Measurements from ENCODE around the gene FGF12. TPM values are rescaled to one million over a fixed set of nuclear protein-coding genes. Genes with fewer than 3 reads are reported as not detected.

FGF12 gene
- total RNA-seq, 4 donors from 2014 or later, result 0.54 to 6.3 (median 3.9) TPM

GRCh38 chr3:192181151-192181550 is 546.2 kb downstream of the FGF12 start:
- H3K4me1 ChIP-seq, result no peaks in the 10 kb centered on the region
- H3K27me3 ChIP-seq, result no peaks in the 10 kb centered on the region
- TF ChIP-seq, protein P1, sequence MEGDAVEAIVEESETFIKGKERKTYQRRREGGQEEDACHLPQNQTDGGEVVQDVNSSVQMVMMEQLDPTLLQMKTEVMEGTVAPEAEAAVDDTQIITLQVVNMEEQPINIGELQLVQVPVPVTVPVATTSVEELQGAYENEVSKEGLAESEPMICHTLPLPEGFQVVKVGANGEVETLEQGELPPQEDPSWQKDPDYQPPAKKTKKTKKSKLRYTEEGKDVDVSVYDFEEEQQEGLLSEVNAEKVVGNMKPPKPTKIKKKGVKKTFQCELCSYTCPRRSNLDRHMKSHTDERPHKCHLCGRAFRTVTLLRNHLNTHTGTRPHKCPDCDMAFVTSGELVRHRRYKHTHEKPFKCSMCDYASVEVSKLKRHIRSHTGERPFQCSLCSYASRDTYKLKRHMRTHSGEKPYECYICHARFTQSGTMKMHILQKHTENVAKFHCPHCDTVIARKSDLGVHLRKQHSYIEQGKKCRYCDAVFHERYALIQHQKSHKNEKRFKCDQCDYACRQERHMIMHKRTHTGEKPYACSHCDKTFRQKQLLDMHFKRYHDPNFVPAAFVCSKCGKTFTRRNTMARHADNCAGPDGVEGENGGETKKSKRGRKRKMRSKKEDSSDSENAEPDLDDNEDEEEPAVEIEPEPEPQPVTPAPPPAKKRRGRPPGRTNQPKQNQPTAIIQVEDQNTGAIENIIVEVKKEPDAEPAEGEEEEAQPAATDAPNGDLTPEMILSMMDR (IDR thresholded peaks at IDR 0.05), result no peak
- TF ChIP-seq POLR2A (IDR thresholded peaks at IDR 0.05), result no peak
- no peak overlapping the region for H3K4me3 ChIP-seq (replicated peaks in 1 of 3)
- no peaks in the 10 kb centered on the region for H3K9me3 ChIP-seq
- intact Hi-C loops (cut with DNase I), result loop anchor here (10.0 kb wide), 1 partner anchor 244 kb away; no protein-coding TSS in a partner anchor
- H3K27ac ChIP-seq, result no peak overlapping the region
- 94 to 100% methylated on average over 4 of the region's 4 CpGs for WGBS, 2 donors
- no peaks in the 10 kb centered on the region for H3K36me3 ChIP-seq
- DNase-seq, result no peak

GRCh38 chr3:192177383-192177782 is 550.0 kb downstream of the FGF12 start:
- TF ChIP-seq, protein P1 (IDR thresholded peaks at IDR 0.05), result no peak
- no peak for TF ChIP-seq POLR2A (IDR thresholded peaks at IDR 0.05)
- H3K27ac ChIP-seq, result no peak overlapping the region
- no peak overlapping the region for H3K4me3 ChIP-seq (replicated peaks in 1 of 3)
- H3K9me3 ChIP-seq, result no peaks in the 10 kb centered on the region
- WGBS, 2 donors, result 85 to 90% methylated on average over 3 of the region's 3 CpGs
- H3K4me1 ChIP-seq, result no peaks in the 10 kb centered on the region
- H3K27me3 ChIP-seq, result no peaks in the 10 kb centered on the region
- no peaks in the 10 kb centered on the region for H3K36me3 ChIP-seq
- no peak for DNase-seq
- intact Hi-C loops (cut with DNase I), result no loop called here

GRCh38 chr3:192174283-192174682 is 553.1 kb downstream of the FGF12 start:
- no peak for DNase-seq

DNA sequence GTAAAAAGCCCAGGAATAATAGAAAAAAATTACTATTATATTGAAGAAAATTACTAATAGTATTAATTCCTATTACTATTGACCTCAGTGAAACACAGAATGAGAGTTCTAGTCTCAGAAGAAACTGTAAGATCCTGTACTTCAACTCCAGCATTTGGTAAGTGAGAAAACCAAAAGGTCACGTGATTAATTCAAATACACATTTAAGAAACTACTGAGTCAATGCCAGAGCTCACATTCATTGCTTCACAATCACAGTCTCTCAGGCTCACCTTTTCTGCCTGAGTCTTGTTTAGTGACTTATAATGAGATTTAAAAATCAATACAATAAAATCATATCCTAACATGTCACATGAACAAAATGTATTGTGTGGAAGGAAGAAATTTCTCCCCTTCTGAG is 556.1 kb downstream of the FGF12 start:
- Histone ChIP-seq H3K36me3 (no peaks in the 10 kb centered on the region), H3K27me3 (no peaks in the 10 kb centered on the region), H3K27ac (no peak overlapping the region), H3K4me1 (no peaks in the 10 kb centered on the region), H3K4me3 (replicated peaks in 1 of 3) (no peak overlapping the region), H3K9me3 (no peaks in the 10 kb centered on the region)
- WGBS, 2 donors, result 44 to 78% methylated on average over 1 of the region's 1 CpG
- TF ChIP-seq, protein P1 (IDR thresholded peaks at IDR 0.05), result no peak
- no peak for TF ChIP-seq POLR2A (IDR thresholded peaks at IDR 0.05)
- DNase-seq, result no peak
- intact Hi-C loops (cut with DNase I), result no loop called here

More at GRCh38 chr3:192174283-192174682, 553.1 kb downstream of the FGF12 start:
- TF ChIP-seq, protein P1 (IDR thresholded peaks at IDR 0.05), result no peak
- Histone ChIP-seq H3K4me3 (replicated peaks in 1 of 3) (no peak overlapping the region), H3K9me3 (no peaks in the 10 kb centered on the region), H3K36me3 (no peaks in the 10 kb centered on the region), H3K27me3 (no peaks in the 10 kb centered on the region), H3K27ac (no peak overlapping the region), H3K4me1 (no peaks in the 10 kb centered on the region)
- intact Hi-C loops (cut with DNase I), result no loop called here
- WGBS, 2 donors, result 84 to 92% methylated on average over 4 of the region's 4 CpGs

DNA sequence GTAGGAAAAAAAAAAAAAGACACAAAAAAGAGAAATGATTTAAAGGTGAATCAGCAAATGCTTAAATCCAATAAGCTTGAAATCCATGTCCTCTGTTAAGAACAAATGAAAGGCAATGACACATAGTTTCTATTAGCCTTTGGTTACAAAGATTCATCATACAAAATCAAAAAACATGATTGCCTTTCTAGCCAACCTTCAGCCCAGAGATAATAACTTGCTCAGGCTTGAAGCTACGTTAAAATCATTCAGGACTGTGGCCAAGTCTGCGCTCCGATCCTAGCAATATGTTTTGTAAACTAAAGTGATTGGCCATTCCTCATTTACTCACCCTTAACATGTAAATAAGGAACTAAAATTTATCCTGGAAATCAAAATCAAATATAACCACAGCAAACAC is 556.7 kb downstream of the FGF12 start:
- H3K36me3 ChIP-seq, result no peaks in the 10 kb centered on the region
- no peaks in the 10 kb centered on the region for H3K4me1 ChIP-seq
- no peak overlapping the region for H3K4me3 ChIP-seq (replicated peaks in 1 of 3)
- no peak for DNase-seq
- 75 to 83% methylated on average over 3 of the region's 3 CpGs for WGBS, 2 donors
- no peaks in the 10 kb centered on the region for H3K27me3 ChIP-seq
- no peak overlapping the region for H3K27ac ChIP-seq
- intact Hi-C loops (cut with DNase I), result no loop called here
- H3K9me3 ChIP-seq, result no peaks in the 10 kb centered on the region
- TF ChIP-seq, protein P1 (IDR thresholded peaks at IDR 0.05), result no peak
- TF ChIP-seq POLR2A (IDR thresholded peaks at IDR 0.05), result no peak
